Fibroblast of skin of abdomen (primary cell): ENCODE data around the gene POU2F3.
A peak's percentile ranks its signal among the peaks of the same experiment; 100 is the strongest.

Experiments used
- DNase-seq: peaks from one replicate; pipeline ENCODE4 v3.0.0-alpha.2; 2013

POU2F3 gene

DNA sequence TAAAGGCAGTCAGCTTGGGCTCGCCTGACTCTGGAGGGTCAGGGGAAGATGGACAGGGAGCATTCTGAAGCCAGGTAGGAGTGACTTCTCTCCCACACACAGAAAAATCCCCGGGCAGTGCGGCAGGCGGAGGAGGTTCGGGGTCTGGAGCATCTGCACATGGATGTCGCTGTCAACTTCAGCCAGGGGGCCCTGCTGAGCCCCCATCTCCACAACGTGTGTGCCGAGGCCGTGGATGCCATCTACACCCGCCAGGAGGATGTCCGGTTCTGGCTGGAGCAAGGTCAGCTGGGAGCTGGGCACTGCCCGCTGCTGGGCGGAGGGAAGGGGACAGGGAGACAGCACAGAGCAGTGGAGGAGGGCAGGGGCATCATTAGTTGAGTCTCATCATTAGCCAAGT is 13.2 kb upstream of the POU2F3 start:
- DNase-seq: no peak

- no peak for DNase-seq
Measured at GRCh38 chr11:120227228-120227852, 12.6 kb upstream of the POU2F3 start.

- no peak for DNase-seq
Measured at GRCh38 chr11:120228794-120229384, 11.1 kb upstream of the POU2F3 start.

DNA sequence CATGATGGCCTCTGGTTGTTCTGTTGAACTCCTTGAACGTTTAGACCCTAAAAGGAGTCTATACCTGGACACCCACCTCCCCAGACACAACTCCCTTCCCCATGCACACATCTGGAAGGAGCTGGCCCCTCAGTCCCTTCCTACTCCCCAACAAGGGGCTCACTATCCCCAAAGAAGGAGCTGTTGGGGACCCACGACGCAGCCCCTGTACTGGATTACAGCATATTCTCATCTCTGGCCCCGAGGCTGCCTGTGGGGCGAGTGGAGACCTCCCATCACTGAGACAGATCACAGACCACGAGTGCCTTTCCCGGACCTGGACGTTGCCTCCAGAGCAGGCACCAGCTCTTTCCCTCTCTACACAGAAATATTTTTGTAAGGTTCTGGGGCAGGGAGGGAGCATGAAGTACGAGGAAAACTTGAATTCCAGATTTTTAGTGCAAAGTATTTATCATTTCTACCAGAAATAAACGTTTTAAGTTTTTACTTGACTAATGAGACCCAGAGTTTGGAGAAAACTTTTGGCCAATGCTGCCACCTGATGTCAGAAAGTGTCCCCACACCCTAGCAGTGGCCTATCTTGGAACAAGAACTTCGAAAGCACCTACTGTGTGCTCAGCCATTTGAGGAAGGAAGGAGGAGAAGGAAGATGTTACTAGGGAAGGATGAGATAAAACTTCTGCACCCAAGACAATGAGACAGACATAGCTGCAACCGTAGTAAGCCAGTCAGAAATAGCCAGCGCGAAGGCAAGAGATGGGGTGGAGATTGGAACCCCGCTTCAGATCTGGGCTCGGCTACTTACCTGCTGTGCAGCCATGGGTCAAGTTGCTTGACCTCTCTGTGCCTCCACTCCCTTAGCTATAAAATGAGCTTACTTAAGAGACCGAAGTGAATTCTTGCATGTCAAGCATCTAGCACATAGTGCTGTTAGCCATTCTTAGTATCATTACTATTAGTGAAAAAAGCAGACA is 10.2 kb upstream of the POU2F3 start:
- DNase-seq: peak; percentile 14

- no peak for DNase-seq
Measured at GRCh38 chr11:120230433-120231071, 9.4 kb upstream of the POU2F3 start.

GRCh38 chr11:120231963-120232362 is 8.0 kb upstream of the POU2F3 start:
- DNase-seq: no peak

- DNase-seq: no peak
Measured at GRCh38 chr11:120233207-120233803, 6.6 kb upstream of the POU2F3 start.

- peak; percentile 48 for DNase-seq
Measured at GRCh38 chr11:120235024-120235628, 4.8 kb upstream of the POU2F3 start.

GRCh38 chr11:120236169-120237107 is 3.5 kb upstream of the POU2F3 start:
- peak; percentile 72 for DNase-seq

- DNase-seq: no peak
Measured at GRCh38 chr11:120238968-120239620, 846 bp upstream of the POU2F3 start.

GRCh38 chr11:120240866-120241265 is 926 bp downstream of the POU2F3 start:
- no peak for DNase-seq

DNA sequence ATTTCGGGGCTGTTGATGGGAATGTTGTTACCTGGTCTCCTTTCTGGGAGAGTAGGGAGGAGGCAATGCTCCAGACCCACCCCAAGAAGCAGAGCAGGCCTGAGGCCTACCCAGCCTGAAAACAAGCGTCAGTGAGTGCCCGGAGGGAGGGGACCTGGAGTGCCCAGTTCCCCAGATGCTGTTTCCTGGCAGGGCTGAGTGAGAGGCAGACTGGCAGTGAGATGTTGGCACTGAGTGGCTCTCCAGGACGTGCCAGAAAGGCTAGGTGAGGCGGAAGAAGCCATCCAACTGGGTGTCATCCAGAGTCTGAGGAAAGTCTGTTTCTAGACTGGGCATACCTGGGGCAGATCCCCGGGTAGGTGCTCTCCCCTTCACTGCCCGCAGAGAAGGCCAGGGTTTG is 1.3 kb downstream of the POU2F3 start:
- no peak for DNase-seq

DNA sequence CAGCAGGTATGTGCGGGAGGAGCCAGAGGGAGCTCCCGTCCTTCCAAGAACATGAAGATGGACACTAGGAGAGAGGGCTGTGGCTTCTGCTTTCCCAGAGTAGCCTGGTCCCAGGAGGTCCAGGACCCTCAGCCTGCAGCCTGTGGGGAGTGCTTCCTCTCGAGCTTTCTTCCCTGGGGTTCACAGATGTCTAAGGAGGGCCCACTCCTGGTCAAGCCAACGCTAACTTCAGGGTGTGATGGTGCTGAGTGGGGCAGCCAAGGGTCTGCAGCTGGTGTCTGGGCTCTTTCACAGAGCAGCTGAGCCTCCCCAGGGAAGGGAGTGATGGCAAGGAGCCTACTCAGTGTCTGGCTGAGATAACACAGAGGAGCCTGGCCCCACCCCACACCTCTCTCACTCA is 3.3 kb downstream of the POU2F3 start:
- no peak for DNase-seq

DNA sequence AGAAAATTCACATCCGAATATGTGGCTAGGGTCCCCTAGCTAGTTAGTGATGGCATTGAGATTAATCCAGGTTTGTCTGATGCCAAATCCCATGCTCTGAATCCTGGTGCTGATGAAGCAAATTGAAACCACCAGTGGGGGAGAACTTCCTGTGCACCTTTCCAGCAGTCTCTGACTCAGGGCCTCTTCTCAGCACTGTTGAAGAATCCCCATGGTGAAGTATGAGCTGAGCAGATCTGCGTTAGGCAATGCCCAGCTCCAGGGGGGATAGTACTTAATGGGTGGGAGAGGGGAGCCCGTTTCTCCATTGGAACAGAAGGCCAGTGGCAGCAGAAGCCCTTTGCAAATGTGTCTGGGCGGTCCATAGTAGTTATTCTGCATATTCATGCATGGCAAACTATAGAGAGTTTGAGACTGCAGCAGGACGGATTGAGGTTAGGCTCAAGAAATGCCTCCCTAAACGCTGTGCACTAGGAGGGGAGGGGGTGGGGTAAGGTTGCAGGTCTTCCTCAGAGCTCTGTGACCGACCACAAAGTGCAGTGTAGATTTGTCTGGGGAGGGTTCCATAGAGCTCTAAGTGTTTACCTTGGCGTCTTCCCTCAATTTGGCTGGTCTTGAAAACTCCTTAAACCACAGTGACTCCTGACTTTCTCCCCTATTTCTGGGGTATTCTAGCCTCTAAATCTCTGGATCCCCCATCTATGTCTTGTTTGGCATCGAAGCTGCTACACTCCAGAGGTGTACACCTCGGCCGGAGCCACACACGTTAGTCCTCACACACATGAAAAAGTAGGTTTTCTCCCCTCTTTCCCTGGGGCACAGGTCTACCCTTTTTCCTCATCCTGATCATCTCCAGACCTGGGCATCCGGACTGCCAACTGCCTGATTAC is 4.8 kb downstream of the POU2F3 start:
- DNase-seq: peak; percentile 35

GRCh38 chr11:120245434-120245833 is 5.5 kb downstream of the POU2F3 start:
- no peak for DNase-seq

GRCh38 chr11:120248551-120249278 is 8.8 kb downstream of the POU2F3 start:
- peak; percentile 62 for DNase-seq

GRCh38 chr11:120249279-120250262 is 9.6 kb downstream of the POU2F3 start:
- DNase-seq: no peak
